Islet of Langerhans (tissue), 1 donor: ENCODE measurements around the gene ARFRP1.
"Not testable (repeated sequence)": the region's sequence is repeated elsewhere in the genome, so short reads cannot be mapped to it uniquely, and the experiment has no call there.

Experiments
- FAIRE-seq: peaks from one replicate; lab custom pipeline; 2011; peaks lifted over from hg19 to GRCh38; lab: Jason Lieb, UNC

ARFRP1 gene

DNA sequence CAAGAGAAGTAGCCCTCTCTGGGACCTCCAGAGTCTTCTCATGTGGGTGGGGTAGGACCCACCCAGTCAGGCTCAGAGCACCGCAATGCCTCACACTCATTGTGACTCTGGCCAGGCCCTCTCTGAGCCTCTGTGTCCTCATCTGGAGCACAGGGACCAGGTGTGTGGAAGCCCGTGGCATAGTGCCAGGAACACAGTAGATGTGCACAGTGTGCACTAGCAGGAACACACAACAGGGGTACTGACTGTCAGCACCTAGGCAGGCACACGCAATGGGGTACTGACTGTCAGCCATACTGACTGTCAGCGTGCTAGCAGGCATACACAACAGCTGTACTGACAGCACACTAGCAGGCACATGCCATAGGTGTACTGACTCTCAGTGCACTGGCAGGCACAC lies 52.5 kb downstream of the ARFRP1 start:
- FAIRE-seq, result no peak

GRCh38 chr20:63653974-63654668 lies 53.7 kb downstream of the ARFRP1 start:
- FAIRE-seq, result no peak

DNA sequence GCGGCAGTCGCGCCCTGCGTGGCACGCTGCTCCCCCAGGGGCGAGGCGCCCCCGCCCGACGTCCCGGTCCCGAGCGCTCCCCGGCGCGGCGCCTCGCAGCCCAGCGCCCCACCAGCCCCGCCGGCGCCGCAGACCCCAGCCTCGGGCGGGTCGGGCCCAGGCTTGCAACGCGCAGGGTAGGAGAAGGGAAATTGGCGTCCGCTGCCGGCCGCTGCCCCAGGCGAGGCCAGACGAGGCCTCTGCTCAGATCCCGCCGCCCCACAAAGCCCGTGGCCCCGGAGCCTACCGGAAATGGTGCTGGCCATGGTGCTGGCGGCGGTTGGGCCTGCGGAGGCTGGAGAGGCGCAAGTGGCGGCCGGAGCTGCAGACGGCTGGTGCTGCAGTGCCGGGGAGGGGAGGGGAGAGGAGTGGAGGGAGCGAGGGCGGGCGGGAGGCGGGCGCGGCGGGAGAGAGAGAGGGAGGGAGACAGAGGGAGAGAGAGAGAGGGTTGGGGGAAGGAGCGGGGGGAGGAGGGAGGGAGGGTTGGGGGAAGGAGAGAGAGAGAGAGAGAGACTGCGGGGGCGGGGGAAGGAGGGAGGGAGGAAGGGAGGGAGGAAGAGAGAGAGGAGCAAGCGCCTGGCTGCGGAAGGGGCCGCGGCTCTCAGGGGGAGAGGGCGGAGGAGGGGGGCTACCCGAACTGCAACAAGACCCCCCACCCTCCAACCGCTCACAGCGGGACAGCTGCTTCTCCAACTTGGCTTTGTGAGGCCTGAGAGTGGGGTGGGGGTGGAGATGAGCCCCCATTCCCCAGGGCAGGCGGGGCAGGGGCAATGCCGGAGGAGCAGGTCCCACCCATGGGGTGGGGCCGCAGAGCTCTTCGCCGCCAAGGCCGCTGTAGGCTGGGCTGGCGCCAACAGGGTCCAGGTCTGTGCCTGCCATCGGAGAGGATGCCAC lies 54.5 kb downstream of the ARFRP1 start, which contains the start of gene STMN3:
Gene STMN3, minus strand, starts transcription at position 384 of the 933 bp plus-strand sequence. Its CDS starts 79 bp downstream, at position 305.
- no peak for FAIRE-seq

DNA sequence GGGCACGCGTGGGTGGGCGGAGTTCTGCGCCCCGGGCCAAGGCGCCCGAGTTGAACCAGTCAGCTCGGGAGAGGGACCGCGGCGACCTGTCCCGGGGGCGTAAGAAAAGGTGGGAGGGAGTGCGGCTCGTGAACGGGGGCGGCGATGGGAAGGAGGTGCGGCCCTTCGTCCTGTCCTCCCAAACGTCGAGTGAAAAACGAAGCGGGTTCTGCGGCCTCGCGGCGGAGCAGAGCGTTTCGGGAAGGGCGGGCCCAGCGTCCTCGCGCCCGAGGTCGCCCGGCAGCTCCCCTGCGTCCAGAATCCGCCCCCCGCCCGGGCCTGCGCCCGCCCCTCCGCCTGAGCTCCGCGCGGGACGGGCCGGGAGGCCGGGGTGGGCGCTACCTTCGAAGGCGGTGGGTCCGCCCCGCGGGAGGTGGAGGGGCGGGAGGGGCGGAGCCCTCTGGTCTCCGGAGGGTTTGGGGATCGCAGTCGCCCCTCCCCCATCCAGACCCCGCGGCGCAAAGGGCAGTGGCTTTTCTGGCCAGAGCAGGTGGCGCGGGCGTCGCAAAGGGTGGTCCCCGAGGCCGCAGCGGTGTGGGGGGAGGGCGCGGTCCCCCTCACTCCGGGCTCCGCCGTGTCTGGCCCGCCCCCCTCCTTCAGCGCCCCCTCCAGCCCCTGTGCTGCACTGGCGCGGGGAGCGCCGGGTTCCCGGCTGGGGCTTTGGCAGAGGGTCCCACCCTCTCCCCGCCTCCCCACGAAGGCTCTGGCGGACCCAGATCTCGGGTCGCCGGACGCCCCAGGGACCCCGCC lies 55.4 kb downstream of the ARFRP1 start:
- no peak for FAIRE-seq

GRCh38 chr20:63651942-63652191 lies 55.9 kb downstream of the ARFRP1 start:
- no peak for FAIRE-seq

DNA sequence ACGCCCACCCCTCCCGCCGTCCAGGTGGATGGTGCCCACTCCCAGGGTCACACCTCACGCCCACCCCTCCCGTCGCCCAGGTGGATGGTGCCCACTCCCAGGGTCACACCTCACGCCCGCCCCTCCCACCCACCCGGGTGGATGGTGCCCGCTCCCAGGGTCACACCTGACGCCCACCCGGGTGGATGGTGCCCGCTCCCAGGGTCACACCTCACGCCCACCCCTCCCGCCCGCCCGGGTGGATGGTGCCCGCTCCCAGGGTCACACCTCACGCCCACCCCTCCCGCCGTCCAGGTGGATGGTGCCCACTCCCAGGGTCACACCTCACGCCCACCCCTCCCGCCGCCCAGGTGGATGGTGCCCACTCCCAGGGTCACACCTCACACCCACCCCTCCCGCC lies 57.3 kb downstream of the ARFRP1 start:
- FAIRE-seq, result not testable (repeated sequence)

DNA sequence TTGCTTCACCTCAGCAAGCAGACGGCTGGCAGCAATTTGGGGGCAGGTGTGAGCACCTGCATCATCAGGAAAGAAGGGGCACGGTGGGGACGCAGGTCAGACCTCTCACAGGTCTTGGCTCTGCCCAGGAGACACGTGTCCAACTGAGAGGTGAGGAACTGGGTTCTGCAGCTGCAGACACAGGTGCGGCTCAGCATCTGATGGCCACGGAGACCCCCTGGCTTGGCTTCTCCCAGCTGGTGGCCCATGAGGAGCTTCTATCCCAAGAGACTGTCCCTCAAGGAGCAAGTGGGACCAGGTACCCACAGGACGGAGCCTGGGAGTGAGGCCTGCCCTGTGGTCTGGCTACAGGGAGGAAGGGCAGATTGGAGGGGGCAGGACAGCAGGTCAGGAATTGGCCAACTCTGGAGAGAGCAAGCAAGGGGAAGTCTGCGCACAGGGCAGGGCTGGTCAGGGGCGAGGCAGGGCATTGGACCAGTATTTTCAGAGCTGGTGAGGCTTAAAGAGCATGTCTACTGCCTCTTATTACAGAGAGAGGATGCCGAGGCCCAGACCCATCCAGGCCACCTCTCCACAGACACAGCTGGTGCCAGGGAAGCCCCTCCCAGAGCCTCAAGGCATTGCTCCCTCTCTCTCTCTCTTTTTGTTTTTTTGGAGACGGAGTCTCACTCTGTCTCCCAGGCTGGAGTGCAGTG lies 58.7 kb downstream of the ARFRP1 start:
- FAIRE-seq, result no peak
